Coronary artery (tissue), 2 donors: Measurements from ENCODE around the gene PEX26.
A peak's percentile ranks its signal among the peaks of the same experiment; 100 is the strongest.

ENCODE experiments used
- DNase-seq: peaks from one replicate; pipeline ENCODE4 v3.0.0-alpha.2; 2017; ENCODE audit warnings: low spot score
- H3K27ac ChIP-seq, 2 donors: fragments of 200-600 bp; sonication (generic); one replicate each; pipeline ENCODE4 v1.5.1; 2016 to 2019
- H3K4me3 ChIP-seq: fragments of 200-600 bp; sonication (generic); 2 replicates; pipeline ENCODE4 v1.5.1; 2016; ENCODE audit warnings: mild to moderate bottlenecking, moderate library complexity
- CTCF ChIP-seq: fragments of 200-600 bp; sonication (generic); IDR thresholded peaks from one replicate; pipeline ENCODE4 v1.5.1; 2019; ENCODE audit warnings: antibody characterized with exemption

PEX26 gene

GRCh38 chr22:18077639-18078328, at the start of gene PEX26:
Gene PEX26, plus strand, starts transcription at chr22:18077990. Its CDS starts 387 bp downstream, at chr22:18078377.
- peak within 1 kb of the TSS; percentile 74 for H3K4me3 ChIP-seq
- H3K27ac ChIP-seq: peak within 1 kb of the TSS; percentile 72 to 79
- no peak for TF ChIP-seq CTCF
- DNase-seq: peak; percentile 95

DNA sequence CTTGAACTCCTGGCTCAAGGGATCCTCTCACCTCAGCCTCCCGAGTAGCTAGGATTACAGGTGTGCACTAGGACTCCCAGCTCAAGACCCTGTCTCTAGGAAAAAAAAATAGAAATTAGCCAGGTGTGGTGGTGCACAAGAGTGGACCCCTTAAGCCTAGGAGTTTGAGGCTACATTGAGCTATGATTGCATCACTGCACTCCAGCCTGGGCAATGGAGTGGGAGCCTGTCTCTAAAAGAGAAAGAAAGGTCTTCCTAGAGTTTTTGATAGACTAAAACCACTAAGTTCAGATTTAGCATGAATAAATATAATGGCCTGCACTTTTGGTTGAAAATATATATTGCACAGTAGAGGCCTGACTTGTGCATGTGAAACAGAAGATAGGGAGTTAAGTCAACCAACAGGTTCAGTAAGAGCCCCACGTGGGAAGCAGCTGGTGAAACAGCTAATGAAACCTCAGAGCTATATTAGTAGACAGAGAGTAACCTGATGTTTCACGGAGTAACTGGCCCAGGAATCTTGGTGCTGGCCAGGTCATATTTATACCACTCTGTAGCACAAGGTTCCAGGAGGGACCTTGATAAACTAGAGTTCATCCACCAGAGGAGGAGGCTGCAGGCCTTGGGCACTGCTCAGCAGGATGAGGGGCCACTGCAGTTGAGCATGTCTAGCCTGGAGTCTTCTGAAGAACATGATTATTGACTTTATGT, 48.8 kb upstream of the PEX26 start:
- no peak for TF ChIP-seq CTCF
- H3K27ac ChIP-seq: no peak overlapping the region
- H3K4me3 ChIP-seq: no peak overlapping the region
- DNase-seq: no peak

DNA sequence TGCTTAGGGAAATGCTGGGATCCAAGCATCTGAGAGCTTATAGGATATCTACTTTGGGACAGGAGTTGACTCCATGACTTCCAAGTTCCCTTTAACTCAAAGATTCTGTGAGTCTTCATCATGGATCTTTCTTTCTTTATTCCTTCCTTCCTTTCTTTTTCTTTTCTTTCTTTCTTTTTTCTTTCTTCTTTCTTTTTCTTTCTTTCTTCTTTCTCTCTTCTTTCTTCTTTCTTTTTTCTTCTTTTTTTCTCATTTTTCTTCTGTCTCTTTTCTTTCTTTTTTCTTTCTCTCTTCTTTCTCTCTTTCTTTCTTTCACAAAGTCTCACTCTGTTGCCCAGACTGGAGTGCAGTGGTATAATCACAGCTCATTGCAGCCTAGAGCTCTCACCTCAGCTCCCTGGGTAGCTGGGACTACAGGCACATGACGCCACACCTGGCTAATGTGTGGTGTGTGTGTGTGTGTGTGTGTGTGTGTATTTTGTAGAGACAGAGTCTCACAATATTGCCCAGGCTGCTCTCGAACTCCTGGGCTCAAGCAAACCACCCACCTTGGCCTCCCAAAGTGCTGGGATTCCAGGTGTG, 48.0 kb upstream of the PEX26 start:
- DNase-seq: no peak
- no peak overlapping the region for H3K27ac ChIP-seq

DNA sequence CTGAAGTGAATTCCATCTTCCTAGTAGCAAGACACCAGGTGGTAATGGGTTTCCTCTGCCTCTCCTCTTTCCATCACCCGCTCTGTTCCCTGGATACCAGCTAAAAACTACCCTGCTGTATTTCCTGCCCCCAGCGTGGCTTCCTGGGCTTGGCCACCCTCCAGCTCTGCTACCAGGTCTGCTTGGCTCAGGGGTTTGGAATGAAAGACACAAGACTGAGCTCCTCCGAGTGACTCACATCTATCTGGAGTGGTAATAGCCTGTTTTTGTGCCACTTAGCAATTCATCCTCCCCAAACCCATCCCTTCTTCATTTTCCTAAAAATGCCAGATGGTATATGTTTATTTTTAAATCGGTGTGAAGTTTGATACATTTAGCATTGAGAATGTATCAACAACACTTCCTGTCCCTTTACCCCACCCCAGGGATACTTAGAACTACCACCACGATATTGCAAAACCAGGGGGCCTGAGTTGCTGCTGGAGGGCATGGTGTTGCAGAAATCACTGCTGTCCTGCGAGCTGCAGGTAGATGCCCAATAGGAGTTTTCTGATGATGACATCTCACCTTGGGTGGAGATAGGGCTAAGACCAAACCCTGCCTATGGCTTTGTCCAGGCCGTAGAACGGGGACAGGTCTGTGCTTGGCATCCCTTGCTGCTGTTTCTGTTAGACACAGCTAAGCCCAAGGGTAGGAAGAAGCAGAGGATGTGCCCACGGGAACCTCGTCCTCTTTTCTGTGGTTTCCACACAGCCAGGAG, 45.9 kb upstream of the PEX26 start:
- Histone ChIP-seq H3K4me3 (no peak overlapping the region), H3K27ac (peak overlapping the region in 1 of 2 donors; percentile 59)
- DNase-seq: no peak
- TF ChIP-seq CTCF: no peak

More for the DNA sequence above, 48.0 kb upstream of the PEX26 start:
- no peak for TF ChIP-seq CTCF
- no peak overlapping the region for H3K4me3 ChIP-seq

DNA sequence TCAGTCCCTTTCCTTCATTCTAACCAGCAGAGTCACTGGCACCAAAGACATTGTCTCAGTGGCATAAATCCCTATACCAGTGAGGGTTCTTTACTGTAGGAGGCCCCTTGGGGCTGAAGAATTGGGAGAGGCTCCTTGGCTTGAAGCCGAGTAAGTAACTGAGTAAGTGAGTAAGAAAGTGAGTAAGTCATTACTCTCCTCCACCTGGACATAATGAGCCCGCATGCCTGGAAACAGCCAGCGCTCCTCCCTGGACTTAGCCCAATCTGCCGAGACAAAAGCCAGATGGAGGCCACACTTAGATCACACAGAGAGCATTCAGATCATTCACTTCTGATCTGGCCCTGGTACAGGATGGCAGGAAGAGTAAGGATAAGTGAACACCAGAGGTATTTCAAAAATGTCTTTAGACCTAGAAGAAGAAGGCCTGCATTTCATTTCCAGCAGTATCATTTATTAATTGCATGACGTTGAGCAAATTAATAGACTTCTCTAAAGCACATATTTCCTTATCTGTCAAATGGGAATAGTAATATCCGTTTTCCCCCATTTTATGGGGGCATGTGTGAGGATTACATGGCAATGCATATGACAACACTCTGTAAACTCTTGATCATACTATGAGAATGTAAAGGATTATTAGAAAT, 45.2 kb upstream of the PEX26 start:
- H3K4me3 ChIP-seq: no peak overlapping the region
- no peak for TF ChIP-seq CTCF
- peak overlapping the region; percentile 59 to 78 for H3K27ac ChIP-seq
- DNase-seq: no peak

- no peak for DNase-seq
- no peak for TF ChIP-seq CTCF
- Histone ChIP-seq H3K27ac (peak overlapping the region; percentile 78 to 89), H3K4me3 (no peak overlapping the region)
Measured at GRCh38 chr22:18033204-18033998, 44.4 kb upstream of the PEX26 start.
